ENCODE results near the gene SYTL1. TPM values are rescaled to one million over a fixed set of nuclear protein-coding genes. Genes with fewer than 3 reads are reported as not detected.

SYTL1 gene
- total RNA-seq, 2 experiments from 2014 or later = 60.7 to 85.3 TPM

DNA sequence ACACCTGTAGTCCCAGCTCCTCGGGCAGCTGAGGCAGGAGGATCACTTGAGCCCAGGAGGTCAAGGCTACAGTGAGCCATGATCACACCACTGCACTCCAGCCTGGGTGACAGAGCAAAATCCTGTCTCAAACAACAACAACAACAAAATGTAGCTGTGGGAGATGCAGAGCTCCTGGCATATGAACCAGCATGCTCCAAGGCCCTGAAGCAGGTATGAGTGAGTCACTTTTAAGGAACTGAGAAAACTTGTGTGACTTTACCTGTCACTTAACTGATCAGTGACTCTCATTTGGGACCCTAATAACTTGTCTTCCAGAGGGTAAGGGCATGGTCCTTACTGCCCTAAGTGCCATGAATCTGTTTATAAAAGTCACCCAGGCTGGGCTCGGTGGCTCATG, 39.2 kb upstream of the SYTL1 start:
- Mint-ChIP-seq H3K4me1 (no peaks in the 10 kb centered on the region), H3K4me3 (no peak overlapping the region), H3K27ac (no peak overlapping the region), H3K27me3 (no peaks in the 10 kb centered on the region), H3K9me3 (ENCODE audit: low read depth) (no peaks in the 10 kb centered on the region), H3K36me3 (peaks cover 2% of the 10 kb centered on the region)
- ATAC-seq (no peak), DNase-seq (no peak)
- CTCF ChIA-PET = interaction anchor here (0.7 to 14.5 kb wide), 14 partner anchors 6 to 360 kb away, joined by 3 to 331 read pairs (median 24); partner anchors contain the start of genes CD164L2, GPR3 and MAP3K6

DNA sequence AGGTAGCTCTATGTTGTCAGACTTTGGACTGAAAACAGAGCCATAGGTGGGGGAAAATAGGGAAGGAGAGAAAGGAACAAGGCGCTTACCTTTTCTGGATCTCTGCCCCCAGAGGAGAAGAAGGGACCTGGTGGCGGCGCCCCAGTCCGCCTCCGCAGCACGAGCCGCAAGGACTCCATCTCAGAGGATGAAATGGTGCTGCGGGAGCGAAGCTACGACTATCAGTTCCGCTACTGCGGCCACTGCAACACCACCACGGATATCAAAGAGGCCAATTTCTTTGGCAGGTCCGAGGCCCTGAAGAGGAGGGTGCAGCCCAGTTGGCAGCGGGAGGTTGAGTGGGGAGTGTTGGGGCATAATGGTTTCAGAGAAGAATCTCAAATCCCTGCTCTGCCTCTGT, 38.3 kb upstream of the SYTL1 start:
- no peaks in the 10 kb centered on the region for H3K27me3 Mint-ChIP-seq
- H3K36me3 Mint-ChIP-seq = peaks cover 2% of the 10 kb centered on the region
- CTCF ChIA-PET = interaction anchor here (0.5 to 14.5 kb wide), 5 partner anchors 11 to 96 kb away, joined by 3 to 331 read pairs (median 36); partner anchors contain the start of genes CD164L2 and GPR3
- no peaks in the 10 kb centered on the region for H3K9me3 Mint-ChIP-seq (ENCODE audit: low read depth)
- no peaks in the 10 kb centered on the region for H3K4me1 Mint-ChIP-seq
- DNase-seq = no peak
- H3K4me3 Mint-ChIP-seq = no peak overlapping the region
- ATAC-seq = no peak
- no peak overlapping the region for H3K27ac Mint-ChIP-seq

DNA sequence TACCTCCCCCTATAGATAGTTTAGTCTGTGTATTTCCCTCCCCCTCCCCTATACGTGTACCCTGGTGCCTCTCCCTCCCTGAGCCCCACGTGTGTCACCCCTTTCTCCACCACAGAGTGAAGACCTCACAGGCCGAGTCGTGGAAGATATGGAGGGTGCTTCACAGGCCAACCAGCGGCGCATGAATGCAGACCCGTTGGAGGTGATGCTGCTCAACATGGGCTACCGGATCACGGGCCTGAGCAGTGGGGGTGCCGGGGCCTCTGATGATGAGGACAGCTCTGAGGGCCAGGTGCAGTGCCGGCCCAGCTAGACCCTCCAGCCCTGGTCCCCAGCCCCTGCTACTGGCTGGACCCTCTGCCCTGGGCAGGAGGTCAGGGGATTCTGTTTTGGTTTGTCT, 35.8 kb upstream of the SYTL1 start:
- Mint-ChIP-seq H3K4me3 (no peak overlapping the region), H3K9me3 (ENCODE audit: low read depth) (no peaks in the 10 kb centered on the region), H3K36me3 (peaks cover 2% of the 10 kb centered on the region), H3K27ac (no peak overlapping the region), H3K27me3 (no peaks in the 10 kb centered on the region), H3K4me1 (no peaks in the 10 kb centered on the region)
- ATAC-seq (no peak), DNase-seq (no peak)
- CTCF ChIA-PET = interaction anchor here (1.3 to 14.5 kb wide), 6 partner anchors 7 to 94 kb away, joined by 3 to 331 read pairs (median 6); partner anchors contain the start of gene MAP3K6

DNA sequence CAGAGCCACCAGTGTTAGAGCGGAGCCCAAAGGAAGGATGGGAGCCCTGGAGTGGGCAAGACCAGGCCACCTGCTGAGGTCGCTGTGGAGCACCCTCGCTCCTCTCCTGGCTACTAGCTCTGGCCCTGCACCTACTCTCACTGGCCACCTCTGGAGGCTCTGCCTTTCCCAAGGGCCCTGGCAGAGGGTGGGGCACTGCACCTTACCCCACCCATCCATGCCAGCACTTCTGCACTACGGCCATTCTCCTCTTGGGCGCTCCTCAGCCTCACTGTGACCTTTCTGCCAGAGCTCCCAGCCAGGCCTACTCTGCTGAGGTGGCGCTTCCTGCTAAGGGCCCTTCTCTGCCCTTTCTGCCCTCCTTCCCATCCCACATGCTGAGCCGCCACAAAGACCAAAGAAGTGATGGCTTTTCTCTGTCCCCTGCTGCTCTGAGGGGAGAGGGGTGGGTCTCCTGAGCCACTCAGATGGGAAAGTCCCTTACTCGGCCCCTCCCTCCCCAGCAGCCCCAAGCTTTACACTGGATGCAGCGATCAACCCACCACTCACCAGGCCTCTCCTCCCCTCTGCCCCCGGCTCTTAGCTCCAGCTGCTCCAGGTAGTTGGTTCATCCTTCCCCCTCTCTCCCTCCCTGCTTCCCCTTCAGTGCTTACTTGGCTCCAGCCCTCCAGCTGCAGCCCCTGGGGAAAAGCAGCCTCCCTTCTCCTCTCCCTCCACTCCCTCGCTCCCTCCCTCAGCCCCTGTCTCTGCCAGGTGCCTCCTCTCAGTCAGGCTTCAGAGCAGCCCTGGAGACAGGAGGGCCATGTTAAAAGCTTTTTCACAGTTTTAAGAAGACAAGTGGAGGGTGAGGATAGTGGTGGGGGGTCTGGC, 34.7 kb upstream of the SYTL1 start:
- Mint-ChIP-seq H3K27me3 (no peaks in the 10 kb centered on the region), H3K27ac (no peak overlapping the region), H3K4me1 (no peaks in the 10 kb centered on the region), H3K9me3 (ENCODE audit: low read depth) (no peaks in the 10 kb centered on the region), H3K36me3 (peaks cover under 1% of the 10 kb centered on the region), H3K4me3 (no peak overlapping the region)
- DNase-seq (no peak), ATAC-seq (no peak)
- CTCF ChIA-PET = interaction anchor here (0.9 to 6.1 kb wide), 6 partner anchors 8 to 88 kb away, joined by 3 to 61 read pairs (median 4); partner anchors contain the start of gene MAP3K6

DNA sequence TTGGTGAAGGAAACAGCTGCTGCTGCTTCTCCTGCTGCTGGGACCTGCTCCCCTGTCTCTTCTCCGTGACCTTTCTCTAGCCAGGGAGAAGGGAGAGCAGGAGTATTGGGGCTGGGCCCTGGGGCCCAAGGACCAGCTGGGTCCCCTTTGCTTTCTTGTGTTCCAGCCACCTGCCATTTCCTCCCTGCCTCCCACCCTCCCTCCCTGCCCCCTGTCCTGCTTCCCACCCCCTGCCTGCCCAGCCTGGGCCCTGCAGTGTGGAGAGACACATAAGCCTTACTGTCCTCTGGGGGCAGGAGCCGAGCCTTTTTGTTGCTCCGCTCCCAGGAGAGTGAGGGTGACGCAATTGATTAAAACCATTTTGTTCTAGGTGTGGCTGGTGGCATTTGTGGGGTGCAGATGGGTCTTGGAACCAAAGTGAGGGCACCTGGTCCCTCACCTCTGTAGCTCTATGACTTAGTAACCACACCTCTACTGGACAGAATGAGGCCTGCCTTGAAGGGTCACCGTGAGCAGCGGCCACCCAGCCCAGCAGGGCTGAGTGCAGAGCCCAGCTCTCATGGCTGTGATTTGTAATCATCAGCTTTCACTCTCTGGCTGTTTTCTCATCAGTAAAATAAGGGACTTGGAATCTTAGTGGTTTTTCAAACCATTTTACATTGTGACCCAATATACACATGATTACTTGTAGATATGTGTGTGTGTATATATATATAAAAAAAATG, 33.8 kb upstream of the SYTL1 start:
- CTCF ChIA-PET = interaction anchor here (0.7 to 6.1 kb wide), 5 partner anchors 9 to 87 kb away, joined by 3 to 61 read pairs (median 4); no protein-coding TSS in a partner anchor
- Mint-ChIP-seq H3K9me3 (ENCODE audit: low read depth) (no peaks in the 10 kb centered on the region), H3K4me3 (no peak overlapping the region), H3K4me1 (no peaks in the 10 kb centered on the region), H3K27ac (no peak overlapping the region), H3K27me3 (no peaks in the 10 kb centered on the region), H3K36me3 (no peaks in the 10 kb centered on the region)
- no peak for DNase-seq
- no peak for ATAC-seq

DNA sequence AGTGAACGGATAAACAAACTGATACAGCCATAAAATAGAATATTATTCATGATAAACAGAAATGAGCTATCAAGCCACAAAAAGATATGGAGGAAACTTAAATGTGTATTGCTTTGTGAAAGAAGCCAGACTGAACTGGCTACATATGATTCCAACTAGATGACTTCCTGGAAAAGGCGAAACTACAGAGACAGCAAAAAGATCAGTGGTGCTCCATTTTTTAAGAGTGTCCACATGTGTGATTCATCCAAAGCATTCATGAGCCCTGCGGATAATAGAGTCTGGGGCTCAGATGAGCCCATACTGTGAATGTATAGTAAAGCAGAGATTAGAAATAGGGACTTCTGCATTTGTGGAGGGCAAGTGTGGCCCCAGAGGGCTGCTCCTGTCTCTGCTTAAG, 27.7 kb upstream of the SYTL1 start:
- DNase-seq = no peak
- no peaks in the 10 kb centered on the region for H3K9me3 Mint-ChIP-seq (ENCODE audit: low read depth)
- no peaks in the 10 kb centered on the region for H3K4me1 Mint-ChIP-seq
- H3K27ac Mint-ChIP-seq = no peak overlapping the region
- H3K27me3 Mint-ChIP-seq = peaks cover 2% of the 10 kb centered on the region
- H3K36me3 Mint-ChIP-seq = no peaks in the 10 kb centered on the region
- no peak overlapping the region for H3K4me3 Mint-ChIP-seq
- CTCF ChIA-PET = interaction anchor here (0.7 to 3.8 kb wide), 5 partner anchors 11 to 165 kb away, joined by 3 to 31 read pairs (median 3); no protein-coding TSS in a partner anchor
- ATAC-seq = no peak

DNA sequence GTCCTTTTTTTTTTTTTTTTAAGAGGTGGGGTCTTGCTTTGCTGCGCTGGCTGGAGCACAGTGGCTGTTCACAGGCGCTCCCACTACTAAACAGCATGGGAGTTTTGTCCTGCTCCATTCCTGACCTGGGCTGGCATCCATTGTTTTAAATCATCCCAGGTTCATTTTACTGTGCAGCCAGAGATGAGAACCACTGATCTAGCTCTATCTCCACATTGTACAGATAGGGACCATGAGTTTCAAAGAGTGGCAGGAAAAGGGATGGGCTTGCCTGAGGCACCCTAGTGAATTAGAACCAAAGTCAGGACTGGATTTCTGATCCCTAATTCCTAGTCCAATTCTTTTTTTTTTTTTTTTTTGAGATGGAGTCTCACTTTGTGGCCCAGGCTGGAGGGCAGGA, 27.1 kb upstream of the SYTL1 start:
- Mint-ChIP-seq H3K27ac (no peak overlapping the region), H3K9me3 (ENCODE audit: low read depth) (no peaks in the 10 kb centered on the region), H3K4me3 (no peak overlapping the region), H3K27me3 (peaks cover 2% of the 10 kb centered on the region), H3K36me3 (no peaks in the 10 kb centered on the region), H3K4me1 (no peaks in the 10 kb centered on the region)
- DNase-seq (no peak), ATAC-seq (no peak)
- CTCF ChIA-PET = interaction anchor here (0.7 to 3.8 kb wide), 3 partner anchors 14 to 166 kb away, joined by 3 to 31 read pairs (median 4); no protein-coding TSS in a partner anchor

DNA sequence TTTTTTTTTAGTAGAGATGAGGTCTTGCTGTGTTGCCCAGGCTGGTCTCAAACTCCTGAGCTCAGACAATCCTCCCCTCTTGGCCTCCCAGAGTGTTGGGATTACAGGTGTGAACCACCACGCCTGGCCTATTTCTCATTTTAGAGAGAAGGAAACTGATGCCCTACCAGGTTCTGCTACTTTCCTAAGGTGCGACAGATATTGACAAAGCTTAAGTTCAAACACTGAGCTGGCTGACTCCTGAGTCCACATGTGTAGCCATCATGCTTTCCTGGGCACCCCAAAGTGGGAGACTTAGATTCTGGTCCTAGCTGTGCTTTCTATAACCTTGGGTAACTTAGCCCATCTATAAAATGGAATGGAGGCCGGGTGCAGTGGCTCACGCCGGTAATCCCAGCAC, 25.0 kb upstream of the SYTL1 start:
- Mint-ChIP-seq H3K9me3 (ENCODE audit: low read depth) (no peaks in the 10 kb centered on the region), H3K4me1 (peaks cover 7% of the 10 kb centered on the region), H3K36me3 (no peaks in the 10 kb centered on the region), H3K4me3 (no peak overlapping the region), H3K27me3 (peaks cover 2% of the 10 kb centered on the region), H3K27ac (no peak overlapping the region)
- CTCF ChIA-PET = interaction anchor here (1.2 to 4.2 kb wide), 5 partner anchors 10 to 78 kb away, joined by 3 to 15 read pairs (median 9); no protein-coding TSS in a partner anchor
- ATAC-seq (no peak), DNase-seq (no peak)

DNA sequence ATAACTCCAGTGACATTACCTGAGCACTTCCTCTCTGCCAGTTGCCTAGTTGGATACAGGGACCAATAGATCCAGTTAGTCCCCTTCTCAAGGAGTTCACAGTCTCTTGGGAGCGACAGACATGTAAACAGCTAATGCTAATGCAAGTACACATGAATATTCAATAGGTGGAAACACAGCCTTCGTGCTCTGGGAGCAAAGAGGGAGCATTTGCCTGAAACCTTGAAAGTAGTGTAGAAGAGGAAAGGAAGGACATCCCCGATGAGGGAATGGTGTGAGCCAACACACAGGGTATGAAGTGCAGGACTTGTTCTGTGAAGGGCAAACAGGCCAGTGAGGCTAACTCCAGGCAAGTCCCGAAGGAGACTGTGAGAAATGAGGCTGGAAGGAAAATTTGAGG, 23.7 kb upstream of the SYTL1 start:
- Mint-ChIP-seq H3K4me3 (no peak overlapping the region), H3K27me3 (peaks cover 2% of the 10 kb centered on the region), H3K4me1 (peaks cover 12% of the 10 kb centered on the region), H3K27ac (no peak overlapping the region), H3K9me3 (ENCODE audit: low read depth) (no peaks in the 10 kb centered on the region), H3K36me3 (peaks cover 5% of the 10 kb centered on the region)
- no peak for DNase-seq
- ATAC-seq = no peak
- CTCF ChIA-PET = interaction anchor here (1.5 to 4.2 kb wide), 5 partner anchors 14 to 273 kb away, joined by 3 to 17 read pairs (median 13); no protein-coding TSS in a partner anchor

DNA sequence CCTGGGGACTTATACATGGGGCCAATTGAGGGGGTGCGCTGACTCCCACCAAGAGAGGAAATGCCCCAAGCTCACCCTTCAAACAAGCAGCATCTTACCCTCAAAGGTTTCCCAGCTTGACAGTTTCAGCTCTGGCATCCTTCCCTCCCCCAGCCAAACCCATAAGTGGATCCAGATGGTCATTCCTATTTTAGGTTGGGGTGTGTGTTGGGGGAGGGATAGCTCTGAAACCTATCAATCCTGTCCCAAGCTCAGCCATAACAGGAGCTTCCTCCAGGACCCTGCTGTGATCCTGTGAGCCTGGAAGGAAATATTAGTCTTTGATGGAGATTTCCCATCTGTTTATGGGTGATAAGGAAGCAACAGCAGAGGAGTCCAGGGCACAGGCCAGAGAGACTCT, 23.2 kb upstream of the SYTL1 start:
- H3K27ac Mint-ChIP-seq = no peak overlapping the region
- DNase-seq = no peak
- H3K36me3 Mint-ChIP-seq = peaks cover 5% of the 10 kb centered on the region
- H3K4me3 Mint-ChIP-seq = no peak overlapping the region
- H3K9me3 Mint-ChIP-seq (ENCODE audit: low read depth) = no peaks in the 10 kb centered on the region
- peaks cover 2% of the 10 kb centered on the region for H3K27me3 Mint-ChIP-seq
- CTCF ChIA-PET = interaction anchor here (0.7 to 4.2 kb wide), 7 partner anchors 14 to 274 kb away, joined by 3 to 17 read pairs (median 10); no protein-coding TSS in a partner anchor
- peaks cover 17% of the 10 kb centered on the region for H3K4me1 Mint-ChIP-seq
- no peak for ATAC-seq

DNA sequence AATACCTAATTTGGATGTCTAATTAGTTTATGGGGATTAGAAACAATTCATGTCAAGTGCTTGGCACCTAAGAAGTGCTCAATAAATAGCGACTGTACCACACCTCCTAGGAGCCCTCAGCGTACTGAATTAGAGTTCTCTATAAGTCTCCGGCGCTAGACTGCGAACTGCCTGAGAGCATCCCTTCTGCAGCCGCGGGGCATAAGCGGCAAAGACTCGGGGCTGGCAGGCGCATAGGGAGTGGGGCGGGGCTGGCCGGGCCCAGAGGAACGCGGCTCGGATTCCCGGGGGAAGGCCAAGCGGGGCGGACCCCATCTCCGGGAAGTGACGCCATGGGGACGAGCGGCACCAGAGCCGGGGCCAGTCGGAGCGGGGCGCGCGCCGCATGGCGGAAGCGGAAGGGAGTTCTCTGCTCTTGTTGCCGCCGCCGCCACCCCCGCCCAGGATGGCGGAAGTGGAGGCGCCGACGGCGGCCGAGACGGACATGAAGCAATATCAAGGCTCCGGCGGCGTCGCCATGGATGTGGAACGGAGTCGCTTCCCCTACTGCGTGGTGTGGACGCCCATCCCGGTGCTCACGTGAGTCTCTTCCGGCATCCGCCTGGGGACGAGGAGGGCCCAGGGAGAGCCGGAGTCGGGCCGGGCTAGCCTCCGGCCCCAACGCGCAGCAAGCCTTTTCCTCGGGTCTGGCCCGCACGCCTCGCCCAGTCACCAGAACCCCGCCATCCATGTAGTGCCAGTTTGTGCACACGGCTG, 19.8 kb upstream of the SYTL1 start, which contains the start of gene TMEM222:
TMEM222 (plus strand) TSS at position 351 of the 756 bp plus-strand sequence; CDS start at position 386, 35 bp downstream.
- Mint-ChIP-seq H3K9me3 (ENCODE audit: low read depth) (no peaks in the 10 kb centered on the region), H3K4me1 (peaks cover 43% of the 10 kb centered on the region), H3K36me3 (peaks cover 25% of the 10 kb centered on the region), H3K27ac (peak within 1 kb of the TSS; percentile 96), H3K4me3 (peak within 1 kb of the TSS; percentile 92), H3K27me3 (peaks cover 2% of the 10 kb centered on the region)
- DNase-seq (peak; percentile 98), ATAC-seq (peak; percentile 98)
- CTCF ChIA-PET = interaction anchor here (0.7 to 3.5 kb wide), 10 partner anchors 12 to 341 kb away, joined by 3 to 33 read pairs (median 4); partner anchors contain the start of genes GPR3 and SYTL1

DNA sequence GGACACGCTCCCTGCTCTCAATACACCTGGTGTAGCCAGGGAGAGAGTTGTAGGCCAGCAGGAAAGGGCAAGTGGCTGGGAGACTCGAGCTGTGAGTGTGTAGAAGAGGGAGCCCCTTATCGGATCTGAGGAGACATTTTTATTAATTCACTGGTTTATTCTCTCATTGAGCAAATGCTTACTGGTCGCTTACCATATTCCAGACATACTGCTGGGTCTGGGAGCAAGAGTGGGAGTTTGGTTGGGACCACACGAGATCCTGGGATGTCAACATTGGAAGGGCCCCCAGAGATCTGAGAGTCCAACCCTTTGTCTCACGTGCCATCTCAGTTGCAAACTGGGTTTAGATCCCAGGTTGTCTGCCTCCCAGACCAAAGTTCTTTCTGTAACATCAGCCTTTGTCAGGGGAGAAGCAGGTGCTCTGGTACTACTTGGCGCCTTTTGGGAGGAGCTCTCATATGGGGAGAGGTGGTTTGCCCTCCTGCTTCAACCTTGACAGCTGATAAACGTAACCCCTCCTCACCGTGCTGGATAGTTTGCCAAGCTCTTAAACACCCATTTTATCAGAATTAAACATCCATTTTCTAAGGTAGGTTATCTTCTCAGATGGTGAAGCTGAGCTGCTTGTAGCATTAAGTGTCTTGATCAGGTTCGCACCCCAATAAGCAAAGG, 19.1 kb upstream of the SYTL1 start:
- CTCF ChIA-PET = interaction anchor here (0.7 to 3.5 kb wide), 12 partner anchors 11 to 340 kb away, joined by 3 to 33 read pairs (median 4); partner anchors contain the start of gene GPR3
- Mint-ChIP-seq H3K4me1 (peaks cover 45% of the 10 kb centered on the region), H3K27ac (peak overlapping the region; percentile 96), H3K4me3 (peak overlapping the region; percentile 92), H3K27me3 (peaks cover 2% of the 10 kb centered on the region), H3K36me3 (peaks cover 26% of the 10 kb centered on the region), H3K9me3 (ENCODE audit: low read depth) (no peaks in the 10 kb centered on the region)
- DNase-seq (no peak), ATAC-seq (no peak)
